Vagina (tissue), 2 donors: ENCODE data around the gene CFAP92. TPM values are rescaled to one million over a fixed set of nuclear protein-coding genes. Genes with fewer than 3 reads are reported as not detected.

ENCODE experiments used
- DNase-seq, 2 donors: peaks; one replicate each; pipeline ENCODE4 v3.0.0-alpha.2; 2017; ENCODE audit errors: extremely low spot score in 2 of 2
- H3K27ac ChIP-seq: fragments of 200-600 bp; sonication (generic); one replicate; pipeline ENCODE4 v1.5.1; 2019
- H3K27me3 ChIP-seq: fragments of 200-600 bp; sonication (generic); one replicate; pipeline ENCODE4 v1.5.1; 2019
- H3K36me3 ChIP-seq, 2 donors: fragments of 200-600 bp; sonication (generic); one replicate each; pipeline ENCODE4 v1.5.1; 2017 to 2019
- H3K4me1 ChIP-seq: fragments of 200-600 bp; sonication (generic); one replicate; pipeline ENCODE4 v1.5.1; 2019
- H3K4me3 ChIP-seq, 2 donors: fragments of 200-600 bp; sonication (generic); 1 replicate in 1 of 2; 2 replicates in 1 of 2; pipeline ENCODE4 v1.5.1; 2016 to 2019
- H3K9me3 ChIP-seq: fragments of 200-600 bp; sonication (generic); one replicate; pipeline ENCODE4 v1.5.1; 2019
- CTCF ChIP-seq, 3 experiments: fragments of 450-650 bp in 2 of 3; fragments of 200-600 bp in 1 of 3; sonication (generic) in 1 of 3; IDR thresholded peaks; one replicate each; pipeline ENCODE4 v1.5.1; 2017 to 2019; ENCODE audit warnings: antibody characterized with exemption in 3 of 3, mild to moderate bottlenecking in 2 of 3, moderate library complexity in 2 of 3
- POLR2A ChIP-seq, 2 donors: fragments of 450-650 bp; IDR thresholded peaks; one replicate each; pipeline ENCODE4 v1.6.1; 2017; ENCODE audit warnings: antibody characterized with exemption in 2 of 2, mild to moderate bottlenecking in 2 of 2, moderate library complexity in 2 of 2
- POLR2AphosphoS5 ChIP-seq, 2 donors: sonication (generic); formaldehyde crosslinking; IDR thresholded peaks; one replicate each; pipeline ENCODE4 v1.9.0; 2017; ENCODE audit warnings: antibody characterized with exemption in 2 of 2, mild to moderate bottlenecking in 2 of 2, low read depth in 1 of 2; ENCODE audit not compliant: insufficient read depth in 1 of 2
- intact Hi-C: fragments of 100-400 bp; cut with DNase I; formaldehyde crosslinking; loops from one replicate; pipeline ENCODE4 v1.15.1; 2023
- total RNA-seq: library from RNA; depleted of rRNA; stranded (reverse); fragments of >200 nt; gene quantifications from one replicate; pipeline ENCODE4 v1.2.3, GENCODE V29; 2016

Gene CFAP92
- total RNA-seq, 1 donor from 2014 or later = not detected

- peak within 1 kb of the TSS; percentile 40 to 54 for H3K4me3 ChIP-seq
- intact Hi-C loops = no loop called here
- DNase-seq = no peak
- peaks cover 48% of the 10 kb centered on the region for H3K4me1 ChIP-seq
- H3K27ac ChIP-seq = peak within 1 kb of the TSS; percentile 70
- H3K9me3 ChIP-seq = no peaks in the 10 kb centered on the region
- peaks cover 11% of the 10 kb centered on the region for H3K27me3 ChIP-seq
- no peaks in the 10 kb centered on the region for H3K36me3 ChIP-seq
- TF ChIP-seq POLR2AphosphoS5 (IDR thresholded peaks at IDR 0.05; ENCODE audit: insufficient read depth in 1 of 2, low read depth in 1 of 2) (peak in 1 of 2 donors; percentile 75), POLR2A (IDR thresholded peaks at IDR 0.05) (no peak)
Measured at GRCh38 chr3:129001101-129001805, 7.4 kb upstream of the CFAP92 start, which contains the start of gene EFCC1. TSS of gene EFCC1 (plus strand) at chr3:129001304. CDS start at chr3:129001629, 325 bp downstream.

- H3K4me3 ChIP-seq = peak overlapping the region; percentile 40 to 54
- DNase-seq = no peak
- peaks cover 43% of the 10 kb centered on the region for H3K4me1 ChIP-seq
- TF ChIP-seq POLR2A (IDR thresholded peaks at IDR 0.05) = no peak
- no peak for TF ChIP-seq CTCF (IDR thresholded peaks at IDR 0.05)
- TF ChIP-seq POLR2AphosphoS5 (IDR thresholded peaks at IDR 0.05; ENCODE audit: insufficient read depth in 1 of 2, low read depth in 1 of 2) = no peak
- no peaks in the 10 kb centered on the region for H3K9me3 ChIP-seq
- peak overlapping the region; percentile 70 for H3K27ac ChIP-seq
- H3K36me3 ChIP-seq = no peaks in the 10 kb centered on the region
- peaks cover 11% of the 10 kb centered on the region for H3K27me3 ChIP-seq
- intact Hi-C loops = no loop called here
Measured at GRCh38 chr3:129000742-129001100, 6.8 kb upstream of the CFAP92 start.

GRCh38 chr3:128999102-128999501, 5.2 kb upstream of the CFAP92 start:
- DNase-seq = no peak
- intact Hi-C loops = no loop called here
- peaks cover 11% of the 10 kb centered on the region for H3K27me3 ChIP-seq

GRCh38 chr3:128998561-128998960, 4.7 kb upstream of the CFAP92 start:
- H3K27me3 ChIP-seq = peaks cover 11% of the 10 kb centered on the region

More at GRCh38 chr3:128999102-128999501, 5.2 kb upstream of the CFAP92 start:
- H3K9me3 ChIP-seq = no peaks in the 10 kb centered on the region
- H3K4me1 ChIP-seq = peaks cover 37% of the 10 kb centered on the region
- no peak overlapping the region for H3K27ac ChIP-seq
- TF ChIP-seq CTCF (IDR thresholded peaks at IDR 0.05) = no peak
- no peak for TF ChIP-seq POLR2A (IDR thresholded peaks at IDR 0.05)
- TF ChIP-seq POLR2AphosphoS5 (IDR thresholded peaks at IDR 0.05; ENCODE audit: insufficient read depth in 1 of 2, low read depth in 1 of 2) = no peak
- H3K4me3 ChIP-seq = no peak overlapping the region
- H3K36me3 ChIP-seq = no peaks in the 10 kb centered on the region

GRCh38 chr3:128997486-128998133, 3.7 kb upstream of the CFAP92 start:
- peaks cover 34% of the 10 kb centered on the region for H3K4me1 ChIP-seq

More at GRCh38 chr3:128998561-128998960, 4.7 kb upstream of the CFAP92 start:
- Histone ChIP-seq H3K36me3 (no peaks in the 10 kb centered on the region), H3K4me3 (no peak overlapping the region), H3K27ac (no peak overlapping the region), H3K4me1 (peaks cover 42% of the 10 kb centered on the region), H3K9me3 (no peaks in the 10 kb centered on the region)
- TF ChIP-seq POLR2AphosphoS5 (IDR thresholded peaks at IDR 0.05; ENCODE audit: insufficient read depth in 1 of 2, low read depth in 1 of 2) = no peak
- TF ChIP-seq CTCF (IDR thresholded peaks at IDR 0.05) = no peak
- TF ChIP-seq POLR2A (IDR thresholded peaks at IDR 0.05) = no peak
- intact Hi-C loops = no loop called here
- DNase-seq = no peak

More at GRCh38 chr3:128997486-128998133, 3.7 kb upstream of the CFAP92 start:
- no peak for TF ChIP-seq CTCF (IDR thresholded peaks at IDR 0.05)
- TF ChIP-seq POLR2AphosphoS5 (IDR thresholded peaks at IDR 0.05; ENCODE audit: insufficient read depth in 1 of 2, low read depth in 1 of 2) = no peak
- TF ChIP-seq POLR2A (IDR thresholded peaks at IDR 0.05) = no peak
- H3K36me3 ChIP-seq = no peaks in the 10 kb centered on the region
- peaks cover 11% of the 10 kb centered on the region for H3K27me3 ChIP-seq
- H3K9me3 ChIP-seq = no peaks in the 10 kb centered on the region
- H3K27ac ChIP-seq = no peak overlapping the region
- intact Hi-C loops = no loop called here
- H3K4me3 ChIP-seq = no peak overlapping the region
- DNase-seq = no peak
